ENCODE results near the gene DENND1A.
A peak's percentile ranks its signal among the peaks of the same experiment; 100 is the strongest.

The DENND1A gene

GRCh38 chr9:123375469-123376132, 554.3 kb downstream of the DENND1A start:
- no peak for DNase-seq

- DNase-seq: no peak
These were observed 556.0 kb downstream of the DENND1A start for GRCh38 chr9:123373946-123374345.

- DNase-seq: no peak
These were observed 556.4 kb downstream of the DENND1A start for GRCh38 chr9:123373447-123373923.

GRCh38 chr9:123372766-123373446, 557.0 kb downstream of the DENND1A start:
- no peak for DNase-seq

- no peak for DNase-seq
These were observed 557.9 kb downstream of the DENND1A start for GRCh38 chr9:123371805-123372590.

GRCh38 chr9:123371228-123371584, 558.7 kb downstream of the DENND1A start:
- no peak for DNase-seq

GRCh38 chr9:123370526-123371227, 559.2 kb downstream of the DENND1A start:
- DNase-seq: no peak

- no peak for DNase-seq
These were observed 559.8 kb downstream of the DENND1A start for GRCh38 chr9:123370108-123370507.

- no peak for DNase-seq
These were observed 560.6 kb downstream of the DENND1A start for GRCh38 chr9:123369296-123369695.

GRCh38 chr9:123368536-123369153, 561.3 kb downstream of the DENND1A start:
- no peak for DNase-seq

- DNase-seq: no peak
These were observed 561.9 kb downstream of the DENND1A start for GRCh38 chr9:123368023-123368422.

- DNase-seq: no peak
These were observed 563.9 kb downstream of the DENND1A start for GRCh38 chr9:123365881-123366528.

GRCh38 chr9:123365287-123365880, 564.5 kb downstream of the DENND1A start:
- DNase-seq: no peak

GRCh38 chr9:123364241-123364824, 565.6 kb downstream of the DENND1A start:
- no peak for DNase-seq

GRCh38 chr9:123362856-123363255, 567.1 kb downstream of the DENND1A start:
- no peak for DNase-seq

- DNase-seq: no peak
These were observed 568.0 kb downstream of the DENND1A start for GRCh38 chr9:123361731-123362510.

GRCh38 chr9:123361086-123361730, 568.7 kb downstream of the DENND1A start:
- DNase-seq: no peak

- peak; percentile 21 for DNase-seq
These were observed 569.5 kb downstream of the DENND1A start for GRCh38 chr9:123360161-123361085.

- no peak for DNase-seq
These were observed 570.4 kb downstream of the DENND1A start for GRCh38 chr9:123359546-123359945.

Measured in CD4-positive, alpha-beta T cell treated with Interleukin-12 subunit alpha and Interleukin-12 subunit beta, for 1 hour (primary cell).